Measurements from ENCODE around the gene GLTP.

Gene GLTP

GRCh38 chr12:109920261-109920780 lies 40.0 kb upstream of the GLTP start:
- no peak overlapping the region for H3K9ac ChIP-seq (ENCODE audit: low read depth, low read length)
- H3K4me3 ChIP-seq (ENCODE audit: low read depth, low read length) = no peak overlapping the region
- H3K4me1 ChIP-seq (ENCODE audit: control insufficient read depth, insufficient read depth, low read length) = no peaks in the 10 kb centered on the region
- peaks cover 1% of the 10 kb centered on the region for H3K36me3 ChIP-seq (ENCODE audit: control insufficient read depth, insufficient read depth, low read length)
- H3K27me3 ChIP-seq (ENCODE audit: control insufficient read depth, insufficient read depth, low read length) = no peaks in the 10 kb centered on the region
- H3K9me3 ChIP-seq (ENCODE audit: control insufficient read depth, insufficient read depth, low read length) = no peaks in the 10 kb centered on the region

DNA sequence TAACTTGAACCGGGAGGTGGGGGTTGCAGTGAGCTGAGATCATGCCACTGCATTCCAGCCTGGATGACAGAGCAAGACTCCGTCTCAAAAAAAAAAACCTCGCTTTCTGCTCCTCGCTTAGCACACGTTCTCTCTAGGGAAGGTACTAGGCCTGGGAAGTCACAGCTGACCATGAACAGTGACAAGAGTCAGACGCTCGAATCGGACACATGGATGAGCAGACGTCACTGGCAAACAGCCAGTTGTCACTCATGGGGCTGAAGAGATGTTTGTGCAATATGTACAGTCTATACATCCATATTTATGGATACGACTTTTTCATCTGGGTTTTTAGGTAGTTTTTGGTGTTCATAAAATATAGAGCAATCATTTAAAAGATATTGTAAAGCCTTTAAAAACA lies 39.1 kb upstream of the GLTP start:
- Histone ChIP-seq H3K36me3 (ENCODE audit: control insufficient read depth, insufficient read depth, low read length) (peaks cover 2% of the 10 kb centered on the region), H3K9me3 (ENCODE audit: control insufficient read depth, insufficient read depth, low read length) (no peaks in the 10 kb centered on the region), H3K27me3 (ENCODE audit: control insufficient read depth, insufficient read depth, low read length) (no peaks in the 10 kb centered on the region), H3K4me1 (ENCODE audit: control insufficient read depth, insufficient read depth, low read length) (no peaks in the 10 kb centered on the region), H3K4me3 (ENCODE audit: low read depth, low read length) (no peak overlapping the region), H3K9ac (ENCODE audit: low read depth, low read length) (no peak overlapping the region)

GRCh38 chr12:109916045-109916444 lies 35.7 kb upstream of the GLTP start:
- H3K27me3 ChIP-seq (ENCODE audit: control insufficient read depth, insufficient read depth, low read length) = no peaks in the 10 kb centered on the region
- no peaks in the 10 kb centered on the region for H3K4me1 ChIP-seq (ENCODE audit: control insufficient read depth, insufficient read depth, low read length)
- no peak overlapping the region for H3K4me3 ChIP-seq (ENCODE audit: low read depth, low read length)
- H3K9me3 ChIP-seq (ENCODE audit: control insufficient read depth, insufficient read depth, low read length) = no peaks in the 10 kb centered on the region
- no peak overlapping the region for H3K9ac ChIP-seq (ENCODE audit: low read depth, low read length)
- peaks cover 4% of the 10 kb centered on the region for H3K36me3 ChIP-seq (ENCODE audit: control insufficient read depth, insufficient read depth, low read length)

DNA sequence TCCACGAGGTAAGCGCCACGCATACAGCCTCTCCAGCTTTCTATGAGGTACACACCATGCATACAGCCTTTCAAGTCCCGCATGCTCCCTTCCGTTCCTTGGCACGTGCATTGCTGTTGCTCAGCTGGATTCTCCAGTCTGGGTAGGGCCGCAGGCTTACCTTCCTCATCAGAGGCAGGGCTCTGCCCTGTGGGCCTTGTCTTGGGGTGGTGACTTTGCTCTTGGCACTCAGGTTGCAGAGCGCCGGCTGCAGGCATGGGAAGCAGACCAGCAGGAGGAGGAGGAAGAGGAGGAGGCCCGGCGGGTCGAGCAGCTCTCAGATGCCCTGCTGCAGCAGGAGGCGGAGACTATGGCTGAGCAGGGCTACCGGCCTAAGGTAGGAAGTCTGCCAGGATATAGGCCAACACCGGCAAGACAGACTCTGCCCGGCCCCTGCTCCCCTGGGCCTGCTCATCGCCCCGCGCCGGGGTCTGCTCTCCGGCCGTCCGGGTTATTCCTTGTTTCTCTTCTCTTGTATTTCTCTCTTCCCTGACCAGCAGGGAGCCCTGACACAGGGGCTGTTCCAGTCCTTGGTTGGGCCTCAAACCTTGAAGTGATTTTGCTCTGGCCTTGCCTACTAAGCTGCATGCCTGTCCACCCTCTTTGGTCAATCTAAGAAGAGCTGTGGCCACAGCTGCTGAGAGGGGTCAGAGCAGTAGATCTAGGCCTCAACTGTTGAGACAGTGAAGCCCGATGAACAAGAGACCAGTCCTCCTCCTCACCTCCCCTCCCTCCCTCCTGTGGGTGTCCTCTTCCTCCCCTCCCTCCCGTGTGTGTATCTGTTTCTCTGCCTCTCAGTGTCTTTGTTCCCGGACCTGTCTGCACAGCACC lies 35.1 kb upstream of the GLTP start:
- Histone ChIP-seq H3K36me3 (ENCODE audit: control insufficient read depth, insufficient read depth, low read length) (peaks cover 5% of the 10 kb centered on the region), H3K9me3 (ENCODE audit: control insufficient read depth, insufficient read depth, low read length) (no peaks in the 10 kb centered on the region), H3K4me3 (ENCODE audit: low read depth, low read length) (no peak overlapping the region), H3K9ac (ENCODE audit: low read depth, low read length) (no peak overlapping the region), H3K4me1 (ENCODE audit: control insufficient read depth, insufficient read depth, low read length) (no peaks in the 10 kb centered on the region), H3K27me3 (ENCODE audit: control insufficient read depth, insufficient read depth, low read length) (no peaks in the 10 kb centered on the region)

DNA sequence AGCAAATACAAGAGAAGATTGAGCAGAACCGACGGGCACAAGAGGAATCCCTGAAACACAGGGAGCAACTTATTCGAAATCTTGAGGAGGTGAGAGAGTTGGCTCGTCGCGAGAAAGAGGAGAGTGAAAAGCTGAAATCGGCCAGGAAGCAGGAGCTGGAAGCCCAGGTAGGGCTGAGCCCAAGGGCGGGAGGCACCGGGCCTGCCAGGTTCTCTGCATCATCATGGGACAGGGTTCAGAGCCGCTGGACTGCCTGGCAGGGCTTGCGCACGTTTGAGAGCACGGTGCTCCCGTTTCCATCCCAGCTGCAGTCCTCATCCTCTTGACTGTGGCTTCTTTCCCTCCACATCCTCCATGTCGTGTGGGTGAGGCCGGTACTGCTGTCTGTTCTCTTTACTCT lies 34.1 kb upstream of the GLTP start:
- Histone ChIP-seq H3K27me3 (ENCODE audit: control insufficient read depth, insufficient read depth, low read length) (no peaks in the 10 kb centered on the region), H3K4me1 (ENCODE audit: control insufficient read depth, insufficient read depth, low read length) (no peaks in the 10 kb centered on the region), H3K36me3 (ENCODE audit: control insufficient read depth, insufficient read depth, low read length) (peaks cover 5% of the 10 kb centered on the region)

GRCh38 chr12:109912855-109913321 lies 32.5 kb upstream of the GLTP start:
- Histone ChIP-seq H3K36me3 (ENCODE audit: control insufficient read depth, insufficient read depth, low read length) (peaks cover 5% of the 10 kb centered on the region), H3K4me1 (ENCODE audit: control insufficient read depth, insufficient read depth, low read length) (no peaks in the 10 kb centered on the region), H3K9ac (ENCODE audit: low read depth, low read length) (no peak overlapping the region), H3K27me3 (ENCODE audit: control insufficient read depth, insufficient read depth, low read length) (peaks cover 2% of the 10 kb centered on the region), H3K9me3 (ENCODE audit: control insufficient read depth, insufficient read depth, low read length) (no peaks in the 10 kb centered on the region), H3K4me3 (ENCODE audit: low read depth, low read length) (no peak overlapping the region)

More for the DNA sequence above, 34.1 kb upstream of the GLTP start:
- Histone ChIP-seq H3K9ac (ENCODE audit: low read depth, low read length) (no peak overlapping the region), H3K4me3 (ENCODE audit: low read depth, low read length) (no peak overlapping the region), H3K9me3 (ENCODE audit: control insufficient read depth, insufficient read depth, low read length) (no peaks in the 10 kb centered on the region)

DNA sequence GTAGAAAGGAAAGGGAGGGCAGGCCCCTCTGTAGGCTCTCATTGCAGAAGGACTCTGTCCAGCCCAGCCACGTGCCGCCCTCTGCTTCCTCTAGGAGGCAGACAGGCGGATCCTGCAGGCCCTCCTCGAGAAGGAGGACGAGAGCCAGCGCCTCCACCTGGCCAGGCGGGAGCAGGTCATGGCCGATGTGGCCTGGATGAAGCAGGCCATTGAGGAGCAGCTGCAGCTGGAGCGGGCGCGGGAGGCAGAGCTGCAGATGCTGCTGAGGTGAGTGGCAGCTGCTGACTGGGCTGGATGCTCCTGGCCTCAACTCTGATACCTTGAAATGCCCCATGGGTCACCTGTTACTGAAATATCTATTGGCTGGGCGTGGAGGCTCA lies 30.6 kb upstream of the GLTP start:
- Histone ChIP-seq H3K4me1 (ENCODE audit: control insufficient read depth, insufficient read depth, low read length) (no peaks in the 10 kb centered on the region), H3K4me3 (ENCODE audit: low read depth, low read length) (no peak overlapping the region), H3K9me3 (ENCODE audit: control insufficient read depth, insufficient read depth, low read length) (no peaks in the 10 kb centered on the region), H3K9ac (ENCODE audit: low read depth, low read length) (no peak overlapping the region), H3K27me3 (ENCODE audit: control insufficient read depth, insufficient read depth, low read length) (peaks cover 7% of the 10 kb centered on the region), H3K36me3 (ENCODE audit: control insufficient read depth, insufficient read depth, low read length) (peaks cover 5% of the 10 kb centered on the region)

DNA sequence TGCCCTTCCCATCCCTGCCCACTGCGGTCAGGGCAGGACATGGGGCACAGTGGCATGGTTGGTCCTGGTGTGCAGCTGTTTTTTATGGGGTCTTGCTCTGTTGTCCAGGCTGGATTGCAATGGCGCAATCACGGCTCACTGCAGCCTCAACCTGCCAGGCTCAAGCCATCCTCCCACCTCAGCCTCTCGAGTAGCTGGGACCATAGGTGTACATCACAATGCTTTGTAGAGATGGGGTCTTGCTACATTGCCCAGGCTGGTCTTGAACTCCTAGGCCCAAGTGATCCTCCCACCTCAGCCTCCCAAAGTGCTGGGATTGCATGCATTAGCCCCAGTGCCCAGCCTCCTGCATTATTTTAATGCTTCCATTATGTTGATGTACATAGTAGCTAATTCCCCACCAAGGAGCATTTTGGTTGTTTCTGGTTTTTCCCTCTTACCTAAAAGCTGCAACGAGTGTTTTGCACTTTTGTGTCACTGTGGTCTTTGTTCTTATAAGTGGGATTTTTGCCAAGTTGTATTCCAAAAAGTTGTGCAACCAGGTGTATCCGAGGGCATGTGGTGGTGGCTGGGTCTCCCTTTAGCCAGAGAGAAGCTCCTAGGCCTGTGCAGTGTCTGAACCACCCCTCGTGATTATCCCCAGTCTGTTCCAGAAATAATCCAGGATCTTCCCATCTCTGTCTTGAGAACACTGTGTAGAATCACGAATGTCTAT lies 30.1 kb upstream of the GLTP start:
- peaks cover 4% of the 10 kb centered on the region for H3K36me3 ChIP-seq (ENCODE audit: control insufficient read depth, insufficient read depth, low read length)

DNA sequence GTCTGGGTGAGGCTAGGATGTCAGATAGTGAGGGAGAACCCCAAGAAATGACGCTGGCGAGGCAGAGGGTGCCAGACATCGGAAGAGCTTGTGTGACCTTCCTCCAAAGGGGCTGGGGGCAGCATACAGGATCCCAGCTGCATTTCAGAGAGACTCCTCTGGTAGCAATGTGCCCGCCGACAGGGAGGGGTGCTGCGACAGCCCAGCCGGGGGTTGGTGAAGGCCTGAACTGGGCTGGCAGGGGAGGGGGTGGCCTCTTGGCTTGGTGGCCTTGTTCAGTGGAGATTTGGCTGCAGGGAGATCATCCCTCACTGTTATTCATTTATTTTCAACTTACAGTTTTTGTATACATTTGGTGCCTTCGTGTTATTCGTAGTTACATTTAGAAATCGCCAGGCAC lies 25.0 kb upstream of the GLTP start:
- H3K27me3 ChIP-seq (ENCODE audit: control insufficient read depth, insufficient read depth, low read length) = peaks cover 55% of the 10 kb centered on the region
- H3K4me3 ChIP-seq (ENCODE audit: low read depth, low read length) = no peak overlapping the region
- H3K9me3 ChIP-seq (ENCODE audit: control insufficient read depth, insufficient read depth, low read length) = no peaks in the 10 kb centered on the region
- no peaks in the 10 kb centered on the region for H3K4me1 ChIP-seq (ENCODE audit: control insufficient read depth, insufficient read depth, low read length)
- no peak overlapping the region for H3K9ac ChIP-seq (ENCODE audit: low read depth, low read length)
- H3K36me3 ChIP-seq (ENCODE audit: control insufficient read depth, insufficient read depth, low read length) = no peaks in the 10 kb centered on the region

More for the DNA sequence above, 30.1 kb upstream of the GLTP start:
- Histone ChIP-seq H3K9me3 (ENCODE audit: control insufficient read depth, insufficient read depth, low read length) (no peaks in the 10 kb centered on the region), H3K4me3 (ENCODE audit: low read depth, low read length) (no peak overlapping the region), H3K4me1 (ENCODE audit: control insufficient read depth, insufficient read depth, low read length) (no peaks in the 10 kb centered on the region), H3K27me3 (ENCODE audit: control insufficient read depth, insufficient read depth, low read length) (peaks cover 10% of the 10 kb centered on the region), H3K9ac (ENCODE audit: low read depth, low read length) (no peak overlapping the region)

- Histone ChIP-seq H3K36me3 (ENCODE audit: control insufficient read depth, insufficient read depth, low read length) (no peaks in the 10 kb centered on the region), H3K9ac (ENCODE audit: low read depth, low read length) (no peak overlapping the region), H3K4me3 (ENCODE audit: low read depth, low read length) (no peak overlapping the region), H3K4me1 (ENCODE audit: control insufficient read depth, insufficient read depth, low read length) (no peaks in the 10 kb centered on the region), H3K9me3 (ENCODE audit: control insufficient read depth, insufficient read depth, low read length) (no peaks in the 10 kb centered on the region), H3K27me3 (ENCODE audit: control insufficient read depth, insufficient read depth, low read length) (peaks cover 75% of the 10 kb centered on the region)
These were observed 22.6 kb upstream of the GLTP start for GRCh38 chr12:109902891-109903418.

DNA sequence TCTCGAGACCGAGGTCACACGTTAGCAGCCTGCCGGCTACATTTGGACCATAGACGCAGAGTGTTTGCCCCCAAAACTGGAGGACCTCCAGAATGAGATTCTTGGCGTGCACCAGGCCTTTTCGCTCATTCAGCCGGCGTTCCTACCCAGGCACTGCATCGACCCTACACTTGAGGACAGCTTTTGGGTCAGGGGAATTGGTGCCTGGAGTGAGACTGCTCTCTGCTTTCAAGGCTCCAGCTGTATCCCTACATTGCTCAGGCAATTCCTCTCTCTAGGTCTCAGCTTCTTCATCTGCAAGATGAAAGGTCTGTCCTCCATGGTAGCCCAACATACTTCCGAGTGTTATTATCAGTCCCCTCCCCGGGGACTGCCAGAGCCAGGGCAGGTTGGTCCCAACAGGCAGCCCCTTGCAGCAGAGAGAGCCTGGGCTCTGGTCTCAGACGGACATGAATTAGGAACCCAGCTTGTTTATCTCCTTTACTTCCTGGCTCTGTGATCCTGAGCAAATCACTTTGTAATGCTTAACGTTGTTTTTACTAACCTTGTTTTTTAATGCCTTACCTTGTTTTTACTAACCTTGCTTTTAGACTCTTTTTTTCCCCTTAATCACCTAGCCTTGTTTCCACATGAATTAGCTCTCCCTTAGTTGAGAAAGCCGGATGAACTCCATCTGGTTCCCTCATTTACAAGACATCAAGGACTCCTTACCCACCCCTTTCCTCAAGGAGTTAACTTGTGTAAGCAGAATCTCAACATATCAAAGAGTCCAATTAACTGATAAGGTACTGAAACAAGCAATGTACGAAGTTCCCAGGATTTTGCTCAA lies 20.6 kb upstream of the GLTP start:
- Histone ChIP-seq H3K36me3 (ENCODE audit: control insufficient read depth, insufficient read depth, low read length) (no peaks in the 10 kb centered on the region), H3K27me3 (ENCODE audit: control insufficient read depth, insufficient read depth, low read length) (peaks cover 90% of the 10 kb centered on the region), H3K4me3 (ENCODE audit: low read depth, low read length) (peak overlapping the region; percentile 49), H3K9me3 (ENCODE audit: control insufficient read depth, insufficient read depth, low read length) (no peaks in the 10 kb centered on the region), H3K9ac (ENCODE audit: low read depth, low read length) (peak overlapping the region; percentile 47), H3K4me1 (ENCODE audit: control insufficient read depth, insufficient read depth, low read length) (no peaks in the 10 kb centered on the region)
